Epidermal melanocyte (primary cell): Measurements from ENCODE around the gene RBBP7.
"Not testable (repeated sequence)": the region's sequence is repeated elsewhere in the genome, so short reads cannot be mapped to it uniquely, and the experiment has no call there.

Experiments used
- DNase-seq: peaks from one replicate; pipeline ENCODE4 v3.0.0; 2011; ENCODE audit warnings: low spot score; ENCODE audit not compliant: insufficient read length

RBBP7 gene

GRCh38 chrX:16867947-16868346 lies 2.2 kb downstream of the RBBP7 start:
- DNase-seq, result no peak

GRCh38 chrX:16862829-16863228 lies 7.3 kb downstream of the RBBP7 start:
- no peak for DNase-seq

GRCh38 chrX:16856744-16857143 lies 13.4 kb downstream of the RBBP7 start:
- no peak for DNase-seq

GRCh38 chrX:16856076-16856404 lies 14.1 kb downstream of the RBBP7 start:
- DNase-seq, result not testable (repeated sequence)

GRCh38 chrX:16855363-16856075 lies 14.6 kb downstream of the RBBP7 start:
- DNase-seq, result no peak

GRCh38 chrX:16853537-16853936 lies 16.6 kb downstream of the RBBP7 start:
- DNase-seq, result no peak

- DNase-seq, result no peak
Observed at GRCh38 chrX:16852617-16853179, 17.5 kb downstream of the RBBP7 start.

GRCh38 chrX:16851827-16852226 lies 18.3 kb downstream of the RBBP7 start:
- DNase-seq, result no peak

GRCh38 chrX:16851421-16851820 lies 18.7 kb downstream of the RBBP7 start:
- DNase-seq, result no peak

- no peak for DNase-seq
Observed at GRCh38 chrX:16848541-16848940, 21.6 kb downstream of the RBBP7 start.

GRCh38 chrX:16845686-16846085 lies 24.5 kb downstream of the RBBP7 start:
- DNase-seq, result no peak

GRCh38 chrX:16843208-16843909 lies 26.8 kb downstream of the RBBP7 start:
- DNase-seq, result no peak

- no peak for DNase-seq
Observed at GRCh38 chrX:16842684-16843083, 27.5 kb downstream of the RBBP7 start.

GRCh38 chrX:16839852-16840460 lies 30.2 kb downstream of the RBBP7 start:
- DNase-seq, result no peak

GRCh38 chrX:16839219-16839851 lies 30.8 kb downstream of the RBBP7 start:
- DNase-seq, result no peak

- no peak for DNase-seq
Observed at GRCh38 chrX:16838202-16839066, 31.7 kb downstream of the RBBP7 start.

- DNase-seq, result no peak
Observed at GRCh38 chrX:16836371-16836770, 33.8 kb downstream of the RBBP7 start.

GRCh38 chrX:16834806-16835205 lies 35.4 kb downstream of the RBBP7 start:
- DNase-seq, result no peak

GRCh38 chrX:16832301-16832700 lies 37.9 kb downstream of the RBBP7 start:
- DNase-seq, result no peak

GRCh38 chrX:16828124-16828908 lies 41.8 kb downstream of the RBBP7 start:
- no peak for DNase-seq
